C4-2B (cell line): ENCODE data around the gene DIDO1.

Source experiments
- ZFX ChIP-seq: fragments of 450-650 bp; IDR thresholded peaks from 2 replicates; pipeline ENCODE4 v1.6.1; 2017
- TF ChIP-seq, protein P1 (sequence below): fragments of 450-650 bp; conservative IDR thresholded peaks from 2 replicates; pipeline ENCODE4 v1.5.1; 2017; ENCODE audit warnings: mild to moderate bottlenecking

DNA sequence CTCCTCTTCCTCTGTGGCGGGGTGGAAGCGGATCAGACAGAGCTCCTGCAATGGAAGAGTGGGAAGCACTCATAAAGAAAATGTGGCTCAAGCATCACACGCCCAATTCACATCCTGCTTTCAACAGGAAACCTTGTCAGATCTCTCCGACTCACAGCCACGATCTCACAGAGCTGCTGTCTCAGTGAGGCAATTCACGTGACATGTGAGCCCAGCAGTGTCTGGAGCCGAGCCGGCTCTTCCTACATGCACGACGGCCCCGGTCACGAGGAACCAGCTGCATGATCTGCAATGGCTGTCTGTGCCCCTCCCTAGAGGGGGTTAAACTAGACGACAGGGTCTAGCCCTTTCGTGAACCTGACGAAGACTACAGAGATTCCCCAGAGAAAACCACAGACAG lies 35.2 kb downstream of the DIDO1 start:
- TF ChIP-seq, protein P1, sequence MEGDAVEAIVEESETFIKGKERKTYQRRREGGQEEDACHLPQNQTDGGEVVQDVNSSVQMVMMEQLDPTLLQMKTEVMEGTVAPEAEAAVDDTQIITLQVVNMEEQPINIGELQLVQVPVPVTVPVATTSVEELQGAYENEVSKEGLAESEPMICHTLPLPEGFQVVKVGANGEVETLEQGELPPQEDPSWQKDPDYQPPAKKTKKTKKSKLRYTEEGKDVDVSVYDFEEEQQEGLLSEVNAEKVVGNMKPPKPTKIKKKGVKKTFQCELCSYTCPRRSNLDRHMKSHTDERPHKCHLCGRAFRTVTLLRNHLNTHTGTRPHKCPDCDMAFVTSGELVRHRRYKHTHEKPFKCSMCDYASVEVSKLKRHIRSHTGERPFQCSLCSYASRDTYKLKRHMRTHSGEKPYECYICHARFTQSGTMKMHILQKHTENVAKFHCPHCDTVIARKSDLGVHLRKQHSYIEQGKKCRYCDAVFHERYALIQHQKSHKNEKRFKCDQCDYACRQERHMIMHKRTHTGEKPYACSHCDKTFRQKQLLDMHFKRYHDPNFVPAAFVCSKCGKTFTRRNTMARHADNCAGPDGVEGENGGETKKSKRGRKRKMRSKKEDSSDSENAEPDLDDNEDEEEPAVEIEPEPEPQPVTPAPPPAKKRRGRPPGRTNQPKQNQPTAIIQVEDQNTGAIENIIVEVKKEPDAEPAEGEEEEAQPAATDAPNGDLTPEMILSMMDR, result no peak
- no peak for TF ChIP-seq ZFX
